ENCODE data around the gene NRCAM.

The NRCAM gene

DNA sequence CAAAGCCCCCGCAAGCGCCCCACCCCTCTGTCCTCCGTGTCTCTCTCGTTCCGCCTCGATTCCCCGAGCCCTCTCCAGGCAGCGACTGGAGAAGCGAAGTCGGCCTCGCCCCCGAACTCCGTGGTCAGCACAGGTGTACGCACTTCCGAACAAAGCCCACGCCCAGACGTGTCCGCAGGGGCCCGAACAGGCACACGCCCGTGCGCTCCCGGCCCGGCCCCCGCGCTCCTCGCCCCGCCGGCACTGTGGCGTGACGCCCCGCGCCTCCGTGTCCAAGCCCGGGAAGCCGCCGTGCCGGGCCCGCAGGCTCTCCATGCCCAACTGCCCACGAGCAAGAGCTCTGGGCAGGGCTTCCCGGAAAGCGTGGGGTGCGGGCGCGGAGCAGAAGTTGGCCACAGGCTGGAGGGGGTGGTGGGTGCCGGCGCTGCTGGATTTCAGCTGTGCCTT is 662 bp downstream of the NRCAM start:
- Histone ChIP-seq H3K27me3 (ENCODE audit: control insufficient read depth, insufficient read depth, low read length) (peaks cover 4% of the 10 kb centered on the region), H3K36me3 (ENCODE audit: control insufficient read depth, insufficient read depth, low read length) (no peaks in the 10 kb centered on the region), H3K27ac (ENCODE audit: low read depth, low read length) (no peak overlapping the region), H3K4me3 (ENCODE audit: low read length) (peak overlapping the region; percentile 55), H3K4me1 (ENCODE audit: control insufficient read depth, insufficient read depth, low read length) (no peaks in the 10 kb centered on the region), H3K9ac (ENCODE audit: low read length) (no peak overlapping the region)

DNA sequence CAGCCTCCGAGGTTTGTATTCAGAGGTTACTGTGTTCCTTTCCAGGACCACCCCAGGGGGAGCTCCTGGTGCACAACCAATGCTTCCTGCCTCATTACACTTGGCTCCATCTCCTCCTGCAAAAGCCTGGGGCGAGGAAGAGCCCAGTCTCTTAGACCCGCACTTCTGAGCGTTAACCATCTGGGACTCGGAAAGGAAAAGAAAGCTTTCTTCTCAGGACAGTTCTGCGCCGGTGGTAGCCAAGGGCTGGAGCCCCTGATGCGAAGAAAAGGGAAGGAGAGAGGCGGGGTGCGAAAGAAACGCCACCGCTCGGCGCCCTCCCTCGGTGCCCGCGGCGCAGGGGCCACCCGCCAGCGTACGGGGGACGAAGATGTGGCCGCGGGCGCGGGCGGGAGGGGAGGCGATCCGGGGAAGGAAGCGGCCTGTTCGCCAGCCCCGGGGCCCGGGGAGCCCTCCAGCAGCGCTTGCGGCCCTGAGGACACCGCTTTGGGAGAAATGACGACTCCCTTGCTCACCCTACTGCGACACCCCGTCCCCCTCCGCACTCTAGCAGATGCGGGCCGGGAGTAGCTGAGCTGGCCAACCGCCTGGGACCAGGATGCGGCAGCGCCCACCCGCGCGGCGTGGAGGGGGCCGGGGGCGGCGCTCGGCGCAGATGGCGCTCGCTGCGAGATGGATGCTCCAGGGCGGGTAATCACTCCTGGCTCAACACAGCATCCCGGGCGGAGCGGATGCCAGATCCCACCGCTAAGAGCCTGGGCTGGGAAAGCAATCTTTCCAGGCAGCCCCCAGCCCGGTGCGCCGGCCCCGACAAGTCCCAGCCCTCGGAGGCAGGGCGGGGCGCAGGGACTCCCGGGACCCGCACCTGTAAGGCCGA is 1.3 kb downstream of the NRCAM start:
- Histone ChIP-seq H3K27me3 (ENCODE audit: control insufficient read depth, insufficient read depth, low read length) (peaks cover 4% of the 10 kb centered on the region), H3K4me3 (ENCODE audit: low read length) (peak overlapping the region; percentile 55), H3K4me1 (ENCODE audit: control insufficient read depth, insufficient read depth, low read length) (no peaks in the 10 kb centered on the region), H3K36me3 (ENCODE audit: control insufficient read depth, insufficient read depth, low read length) (no peaks in the 10 kb centered on the region), H3K9ac (ENCODE audit: low read length) (no peak overlapping the region), H3K27ac (ENCODE audit: low read depth, low read length) (no peak overlapping the region)

DNA sequence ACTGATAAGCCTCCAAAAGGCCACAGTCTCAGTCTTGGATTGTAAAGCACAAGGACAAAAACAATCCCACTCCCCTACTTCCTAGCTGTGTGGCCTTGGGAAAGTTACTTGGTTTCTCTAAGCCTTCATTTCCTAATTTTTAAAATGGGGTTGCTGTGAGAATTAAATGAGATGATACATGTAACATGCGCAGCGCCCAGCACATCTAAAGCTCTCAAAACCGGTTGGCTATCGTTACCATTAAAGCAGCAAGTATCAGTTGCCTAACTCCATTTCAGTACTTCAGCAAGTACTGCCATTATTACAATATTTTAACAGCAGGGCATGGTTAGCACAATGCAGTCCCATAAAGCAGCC is 1.9 kb downstream of the NRCAM start:
- no peak overlapping the region for H3K9ac ChIP-seq (ENCODE audit: low read length)

DNA sequence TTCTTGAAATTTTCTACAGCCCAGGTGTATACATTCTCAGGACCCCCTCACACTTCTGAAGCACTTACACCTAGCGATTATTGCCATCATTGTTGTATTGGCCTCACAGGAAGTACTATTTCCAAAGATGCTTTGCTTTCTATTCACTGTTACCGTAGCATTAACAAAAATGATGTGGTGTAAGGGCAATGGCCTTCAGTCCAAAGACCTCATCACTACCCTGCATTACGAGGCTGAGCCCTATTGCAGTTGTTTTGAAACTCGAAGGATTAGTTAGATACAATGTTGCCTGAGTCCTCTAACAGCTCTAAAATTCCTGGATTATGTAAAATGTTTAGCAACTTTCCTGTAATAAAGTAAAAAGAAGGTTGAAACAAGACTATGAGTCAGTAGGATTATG is 2.9 kb downstream of the NRCAM start:
- Histone ChIP-seq H3K9ac (ENCODE audit: low read length) (no peak overlapping the region), H3K27ac (ENCODE audit: low read depth, low read length) (no peak overlapping the region), H3K4me1 (ENCODE audit: control insufficient read depth, insufficient read depth, low read length) (no peaks in the 10 kb centered on the region), H3K36me3 (ENCODE audit: control insufficient read depth, insufficient read depth, low read length) (no peaks in the 10 kb centered on the region), H3K4me3 (ENCODE audit: low read length) (no peak overlapping the region), H3K27me3 (ENCODE audit: control insufficient read depth, insufficient read depth, low read length) (peaks cover 4% of the 10 kb centered on the region)

More for the DNA sequence above, 1.9 kb downstream of the NRCAM start:
- Histone ChIP-seq H3K27ac (ENCODE audit: low read depth, low read length) (no peak overlapping the region), H3K36me3 (ENCODE audit: control insufficient read depth, insufficient read depth, low read length) (no peaks in the 10 kb centered on the region), H3K27me3 (ENCODE audit: control insufficient read depth, insufficient read depth, low read length) (peaks cover 4% of the 10 kb centered on the region), H3K4me3 (ENCODE audit: low read length) (peak overlapping the region; percentile 55), H3K4me1 (ENCODE audit: control insufficient read depth, insufficient read depth, low read length) (no peaks in the 10 kb centered on the region)

DNA sequence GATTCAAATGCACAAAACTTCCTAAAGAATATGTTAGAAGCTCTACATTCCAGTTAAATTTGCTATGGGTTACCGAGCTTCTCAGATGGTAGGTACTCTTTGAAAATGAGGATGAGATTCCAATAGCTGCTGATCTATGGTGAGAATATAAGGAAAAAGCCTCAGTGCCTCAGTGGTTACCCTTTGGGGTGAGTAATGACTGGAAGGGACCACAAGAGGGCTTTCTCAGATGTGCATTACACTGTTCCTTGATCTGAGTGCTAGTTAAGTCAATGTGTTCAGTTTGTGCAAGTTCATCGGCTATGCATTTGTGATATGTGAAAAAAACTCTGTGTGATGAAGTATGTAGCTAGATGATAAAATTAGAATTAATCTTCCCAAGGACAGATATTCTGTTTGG is 3.5 kb downstream of the NRCAM start:
- Histone ChIP-seq H3K9ac (ENCODE audit: low read length) (no peak overlapping the region), H3K4me1 (ENCODE audit: control insufficient read depth, insufficient read depth, low read length) (no peaks in the 10 kb centered on the region), H3K4me3 (ENCODE audit: low read length) (no peak overlapping the region), H3K36me3 (ENCODE audit: control insufficient read depth, insufficient read depth, low read length) (no peaks in the 10 kb centered on the region), H3K27ac (ENCODE audit: low read depth, low read length) (no peak overlapping the region), H3K27me3 (ENCODE audit: control insufficient read depth, insufficient read depth, low read length) (peaks cover 3% of the 10 kb centered on the region)

DNA sequence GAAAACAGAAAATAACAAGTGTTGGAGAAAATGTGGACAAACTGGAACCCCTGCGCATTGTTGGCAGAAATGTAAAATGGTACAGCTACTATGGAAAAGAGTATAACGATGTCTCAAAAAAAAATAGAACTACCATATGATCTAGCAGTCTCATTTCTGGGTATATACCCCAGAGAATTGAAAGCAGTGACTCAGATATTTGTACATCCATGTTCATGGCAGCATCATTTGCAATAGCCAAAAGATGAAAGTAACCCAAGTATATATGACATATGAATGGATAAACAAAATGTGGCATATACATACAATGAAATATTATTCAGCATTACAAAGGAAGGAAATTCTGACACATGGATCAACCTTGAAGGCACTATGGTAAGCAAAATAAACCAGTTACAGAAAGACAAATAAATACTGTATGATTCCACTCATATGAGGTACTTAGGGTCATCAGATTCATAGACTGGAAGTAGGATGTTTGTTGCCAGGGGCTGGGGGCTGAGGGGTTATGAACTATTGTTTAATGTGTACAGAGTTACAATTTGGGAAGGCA is 4.9 kb downstream of the NRCAM start:
- Histone ChIP-seq H3K4me3 (ENCODE audit: low read length) (no peak overlapping the region), H3K27me3 (ENCODE audit: control insufficient read depth, insufficient read depth, low read length) (peaks cover 3% of the 10 kb centered on the region), H3K4me1 (ENCODE audit: control insufficient read depth, insufficient read depth, low read length) (no peaks in the 10 kb centered on the region)

DNA sequence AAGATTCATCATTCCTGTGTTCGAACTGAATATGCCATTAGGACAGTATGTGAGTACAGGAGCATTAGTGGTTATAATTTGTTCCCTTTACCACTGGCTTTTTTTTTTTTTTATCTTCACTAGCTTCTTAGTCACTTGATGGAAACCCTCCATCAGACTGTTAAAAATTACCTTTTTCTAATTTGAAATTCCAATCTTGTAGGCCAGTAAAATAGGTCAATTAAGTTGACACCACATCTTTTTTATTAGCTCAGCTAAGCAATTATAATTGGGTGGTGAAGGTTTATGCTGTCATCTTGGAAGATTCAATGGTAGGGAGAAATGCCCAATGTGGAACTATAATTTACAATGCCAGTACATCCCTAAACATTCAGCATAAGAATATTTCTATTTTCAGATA is 6.1 kb downstream of the NRCAM start:
- no peaks in the 10 kb centered on the region for H3K4me1 ChIP-seq (ENCODE audit: control insufficient read depth, insufficient read depth, low read length)
- H3K4me3 ChIP-seq (ENCODE audit: low read length): no peak overlapping the region
- H3K27ac ChIP-seq (ENCODE audit: low read depth, low read length): no peak overlapping the region
- H3K9ac ChIP-seq (ENCODE audit: low read length): no peak overlapping the region
- H3K27me3 ChIP-seq (ENCODE audit: control insufficient read depth, insufficient read depth, low read length): peaks cover 3% of the 10 kb centered on the region
- no peaks in the 10 kb centered on the region for H3K36me3 ChIP-seq (ENCODE audit: control insufficient read depth, insufficient read depth, low read length)

More for the DNA sequence above, 4.9 kb downstream of the NRCAM start:
- Histone ChIP-seq H3K27ac (ENCODE audit: low read depth, low read length) (no peak overlapping the region), H3K9ac (ENCODE audit: low read length) (no peak overlapping the region), H3K36me3 (ENCODE audit: control insufficient read depth, insufficient read depth, low read length) (no peaks in the 10 kb centered on the region)

DNA sequence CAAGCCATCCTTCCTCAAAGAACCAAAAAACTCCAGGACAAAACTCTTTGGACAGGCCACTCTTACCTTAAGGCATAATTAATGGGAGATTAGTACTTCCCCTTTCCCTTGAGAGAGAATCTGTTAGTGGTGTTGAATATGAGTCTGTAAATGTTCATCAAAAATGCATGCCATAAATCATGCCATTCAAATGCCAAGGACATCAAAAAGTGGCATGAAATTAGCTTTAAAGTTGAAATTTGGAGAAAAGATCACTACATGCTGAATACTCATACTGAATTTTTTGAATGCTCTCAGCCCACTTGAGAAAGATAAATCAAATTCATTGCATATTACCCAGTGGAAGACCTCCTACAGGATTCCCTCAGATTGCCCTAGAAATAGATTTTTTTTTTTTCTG is 6.7 kb downstream of the NRCAM start:
- Histone ChIP-seq H3K36me3 (ENCODE audit: control insufficient read depth, insufficient read depth, low read length) (no peaks in the 10 kb centered on the region), H3K9ac (ENCODE audit: low read length) (no peak overlapping the region), H3K4me1 (ENCODE audit: control insufficient read depth, insufficient read depth, low read length) (no peaks in the 10 kb centered on the region), H3K27me3 (ENCODE audit: control insufficient read depth, insufficient read depth, low read length) (no peaks in the 10 kb centered on the region), H3K27ac (ENCODE audit: low read depth, low read length) (no peak overlapping the region), H3K4me3 (ENCODE audit: low read length) (no peak overlapping the region)

DNA sequence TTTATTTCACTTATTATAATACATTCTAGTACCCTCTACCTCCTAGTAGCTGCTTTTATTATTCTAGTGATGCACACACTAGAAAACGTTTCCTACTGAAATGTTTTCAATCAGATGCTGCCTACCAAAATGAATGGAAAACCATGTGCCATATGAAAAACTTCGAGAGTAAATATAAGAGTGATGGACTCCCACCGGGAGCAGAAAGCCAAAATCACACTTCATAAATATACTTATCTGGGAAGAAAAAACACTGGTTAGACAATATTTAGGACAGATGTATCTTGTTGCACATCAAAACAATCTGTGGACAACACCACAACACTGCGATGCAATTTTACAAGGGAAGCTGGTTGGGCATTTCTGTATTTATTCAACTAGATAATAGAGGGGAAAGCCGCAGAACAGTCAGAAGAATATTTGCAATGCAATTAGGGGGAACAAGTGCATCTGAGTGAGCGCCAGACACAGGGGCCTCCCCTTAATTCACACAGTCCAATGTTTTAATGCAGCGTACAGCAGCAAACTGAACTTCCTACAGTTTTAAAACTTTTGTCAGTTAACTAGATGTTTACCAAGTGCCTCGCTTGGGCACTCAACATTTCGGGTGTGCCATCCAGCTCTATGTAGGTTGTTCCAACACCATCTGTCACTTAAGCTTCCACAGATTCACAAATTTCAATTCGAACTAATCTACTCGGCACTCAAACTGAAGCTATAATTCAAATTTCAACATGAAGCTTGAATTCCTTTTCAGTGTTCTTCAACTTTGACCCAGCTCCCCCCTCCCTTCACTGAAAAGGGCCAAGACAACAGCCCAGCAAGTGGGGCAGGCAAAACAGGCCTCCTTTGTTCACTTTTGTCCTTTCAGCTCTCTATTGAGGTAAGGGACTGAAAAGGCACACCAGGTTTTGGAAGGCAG is 7.4 kb downstream of the NRCAM start:
- no peaks in the 10 kb centered on the region for H3K4me1 ChIP-seq (ENCODE audit: control insufficient read depth, insufficient read depth, low read length)
- H3K36me3 ChIP-seq (ENCODE audit: control insufficient read depth, insufficient read depth, low read length): no peaks in the 10 kb centered on the region
- H3K27me3 ChIP-seq (ENCODE audit: control insufficient read depth, insufficient read depth, low read length): no peaks in the 10 kb centered on the region
- no peak overlapping the region for H3K27ac ChIP-seq (ENCODE audit: low read depth, low read length)
- H3K4me3 ChIP-seq (ENCODE audit: low read length): no peak overlapping the region
- H3K9ac ChIP-seq (ENCODE audit: low read length): no peak overlapping the region

DNA sequence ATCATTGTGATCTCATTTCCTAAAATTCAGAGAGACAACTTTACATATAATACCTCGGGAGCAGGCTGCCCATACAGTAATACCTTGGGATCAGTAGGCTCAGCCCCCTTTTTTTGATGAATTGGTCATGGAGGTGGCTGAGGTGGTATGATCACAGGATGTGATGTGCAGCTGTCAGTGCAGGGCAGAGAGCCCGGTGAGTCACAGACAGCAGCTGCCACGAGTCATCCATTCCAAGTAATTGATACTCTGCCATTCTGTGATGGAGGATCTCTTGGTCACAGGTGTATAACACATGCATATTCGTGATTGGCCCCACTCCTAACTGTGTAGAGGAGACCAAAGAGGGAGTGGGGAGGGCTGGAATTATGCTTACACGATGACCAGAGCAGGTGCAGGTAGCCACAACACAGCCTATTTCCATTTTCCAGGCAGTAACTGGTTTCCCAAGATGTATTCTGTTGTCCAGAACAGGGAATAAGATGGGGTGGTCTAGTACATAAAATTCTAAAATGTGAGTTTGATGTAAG is 14.1 kb downstream of the NRCAM start:
- Histone ChIP-seq H3K4me1 (ENCODE audit: control insufficient read depth, insufficient read depth, low read length) (no peaks in the 10 kb centered on the region), H3K27ac (ENCODE audit: low read depth, low read length) (no peak overlapping the region), H3K4me3 (ENCODE audit: low read length) (no peak overlapping the region), H3K27me3 (ENCODE audit: control insufficient read depth, insufficient read depth, low read length) (no peaks in the 10 kb centered on the region), H3K36me3 (ENCODE audit: control insufficient read depth, insufficient read depth, low read length) (no peaks in the 10 kb centered on the region), H3K9ac (ENCODE audit: low read length) (no peak overlapping the region)

DNA sequence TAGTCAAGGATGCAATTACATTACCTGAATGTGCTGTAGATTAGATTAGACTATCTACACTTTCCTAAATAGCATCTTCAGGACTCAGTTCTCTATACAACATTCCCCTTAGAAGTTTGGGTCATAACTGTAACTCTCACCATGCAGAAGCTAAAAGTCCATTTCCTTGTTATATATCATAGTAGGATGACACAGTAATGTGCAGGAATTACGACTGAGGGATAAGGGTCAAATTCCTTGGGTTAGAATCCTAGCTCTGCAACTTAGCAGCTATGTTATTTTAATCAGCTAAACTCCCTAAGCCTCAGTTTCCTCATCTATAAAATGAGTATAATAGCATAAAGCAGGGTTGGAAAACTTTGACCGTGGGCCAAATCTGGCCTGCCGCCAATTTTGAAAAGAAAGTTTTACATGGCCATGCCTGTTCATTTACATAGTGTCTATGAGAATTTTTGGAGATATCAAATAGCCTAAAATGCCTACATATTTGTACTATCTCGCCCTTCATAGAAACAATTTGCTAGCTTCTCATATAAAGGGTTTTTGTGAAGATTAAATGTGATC is 14.8 kb downstream of the NRCAM start:
- Histone ChIP-seq H3K4me3 (ENCODE audit: low read length) (no peak overlapping the region), H3K36me3 (ENCODE audit: control insufficient read depth, insufficient read depth, low read length) (no peaks in the 10 kb centered on the region), H3K9ac (ENCODE audit: low read length) (no peak overlapping the region), H3K4me1 (ENCODE audit: control insufficient read depth, insufficient read depth, low read length) (no peaks in the 10 kb centered on the region), H3K27ac (ENCODE audit: low read depth, low read length) (no peak overlapping the region), H3K27me3 (ENCODE audit: control insufficient read depth, insufficient read depth, low read length) (no peaks in the 10 kb centered on the region)

DNA sequence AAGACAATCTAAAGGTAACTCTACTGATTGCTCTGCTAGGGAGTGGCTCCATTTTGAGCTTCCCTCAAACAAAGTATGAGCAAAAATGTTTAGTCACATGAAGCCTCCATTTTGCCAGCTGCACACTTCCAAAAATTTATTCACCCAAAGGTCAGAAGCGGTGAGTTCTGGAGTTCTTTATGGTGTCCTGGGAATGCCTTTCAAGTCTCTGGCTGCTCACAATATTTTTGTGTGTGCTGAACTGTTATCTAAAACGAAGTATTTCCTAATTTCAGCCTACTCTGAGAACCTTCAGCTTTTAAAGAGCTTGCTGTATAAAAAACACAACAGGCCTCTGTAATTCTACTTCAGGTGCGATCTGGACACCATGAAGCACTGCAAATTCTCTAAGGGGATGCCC is 15.6 kb downstream of the NRCAM start:
- H3K4me1 ChIP-seq (ENCODE audit: control insufficient read depth, insufficient read depth, low read length): no peaks in the 10 kb centered on the region
- no peaks in the 10 kb centered on the region for H3K36me3 ChIP-seq (ENCODE audit: control insufficient read depth, insufficient read depth, low read length)
- no peak overlapping the region for H3K27ac ChIP-seq (ENCODE audit: low read depth, low read length)
- H3K4me3 ChIP-seq (ENCODE audit: low read length): no peak overlapping the region
- no peak overlapping the region for H3K9ac ChIP-seq (ENCODE audit: low read length)
- H3K27me3 ChIP-seq (ENCODE audit: control insufficient read depth, insufficient read depth, low read length): no peaks in the 10 kb centered on the region

All from rectal smooth muscle tissue (tissue), 1 donor.